GM12878 (cell line): ENCODE results near the gene MAML3. TPM values are rescaled to one million over a fixed set of nuclear protein-coding genes. Genes with fewer than 3 reads are reported as not detected.

Experiments
- ATAC-seq: fragments of 200-7000 bp; cut with Tn5 transposase; 3 replicates; pipeline ENCODE4 v1.9.1; 2020; ENCODE audit warnings: mild to moderate bottlenecking, moderate library complexity
- BruUV-seq: library from RNA; stranded (reverse); fragments of 400-500 nt; replicated peaks from 2 replicates; lab custom pipeline; 2021; lab: Mats Ljungman, UMichigan
- CTCF ChIA-PET: fragments of 300-600 bp; sonication (Branson Sonifier 250); formaldehyde crosslinking; extraction: SDS; loops from one replicate; lab custom pipeline; 2021; ENCODE audit warnings: inconsistent platforms; lab: Yijun Ruan, JAX
- POLR2A ChIA-PET: fragments of 350-600 bp; formaldehyde crosslinking; extraction: SDS; loops from one replicate; lab custom pipeline; 2021; ENCODE audit warnings: inconsistent platforms; lab: Charles Lee
- RAD21 ChIA-PET: fragments of 300-600 bp; sonication (Branson Sonifier 250); formaldehyde crosslinking; loops from one replicate; lab custom pipeline; 2023; ENCODE audit warnings: antibody characterized with exemption; ENCODE audit not compliant: unreplicated experiment; lab: Charles Lee
- SMC1A ChIA-PET: fragments of 300-600 bp; sonication (Branson Sonifier 250); formaldehyde crosslinking; loops from one replicate; lab custom pipeline; 2023; ENCODE audit not compliant: unreplicated experiment, uncharacterized antibody; lab: Charles Lee
- DNase-seq: peaks from one replicate; pipeline ENCODE4 v3.0.0-alpha.2; 2011; ENCODE audit warnings: low read depth, low spot score
- FAIRE-seq: peaks from 3 replicates; lab custom pipeline; 2011; peaks lifted over from hg19 to GRCh38; lab: Jason Lieb, UNC
- H2AFZ ChIP-seq: 2 replicates; pipeline ENCODE4 v1.6.0; 2011; ENCODE audit warnings: low read depth, low read length, control low read depth; ENCODE audit not compliant: control insufficient read depth
- H3K27ac ChIP-seq: 2 replicates; pipeline ENCODE4 v1.5.1; 2011; ENCODE audit warnings: control low read depth; ENCODE audit not compliant: control insufficient read depth, insufficient read depth
- H3K27me3 ChIP-seq, 2 experiments: replicated peaks in 1 of 2; 2 replicates each; pipeline versions ENCODE4 v1.6.0 to v1.6.1; 2011; ENCODE audit warnings: low read length in 1 of 2; ENCODE audit not compliant: control insufficient read depth in 2 of 2, insufficient read depth in 2 of 2
- H3K36me3 ChIP-seq, 2 experiments: 2 replicates each; pipeline ENCODE4 v1.5.1; 2011; ENCODE audit warnings: low read length in 1 of 2; ENCODE audit not compliant: control insufficient read depth in 2 of 2, insufficient read depth in 2 of 2
- H3K4me1 ChIP-seq: 2 replicates; pipeline ENCODE4 v1.6.1; 2011; ENCODE audit warnings: mild to moderate bottlenecking, low read length, moderate library complexity, mixed read lengths; ENCODE audit not compliant: control insufficient read depth, insufficient read depth
- H3K4me2 ChIP-seq: 2 replicates; pipeline ENCODE4 v1.6.0; 2011; ENCODE audit warnings: control low read depth; ENCODE audit not compliant: control insufficient read depth, insufficient read depth
- H3K4me3 ChIP-seq: fragments of 200-600 bp; sonication (generic); 2 replicates; pipeline ENCODE4 v1.5.1; 2016
- H3K79me2 ChIP-seq: 2 replicates; pipeline ENCODE4 v1.6.0; 2011; ENCODE audit warnings: low read length; ENCODE audit not compliant: control insufficient read depth, insufficient read depth
- H3K9ac ChIP-seq: 2 replicates; pipeline ENCODE4 v1.8.0; 2011; ENCODE audit warnings: low read length, control low read depth, mixed read lengths; ENCODE audit not compliant: control insufficient read depth, insufficient read depth
- H3K9me3 ChIP-seq: replicated peaks from 3 replicates; pipeline ENCODE4 v1.5.1; 2011; ENCODE audit warnings: mild to moderate bottlenecking, low read length; ENCODE audit not compliant: control insufficient read depth, insufficient read depth
- H4K20me1 ChIP-seq: 2 replicates; pipeline ENCODE4 v1.6.0; 2011; ENCODE audit not compliant: control insufficient read depth, insufficient read depth
- ATF2 ChIP-seq: IDR thresholded peaks from 2 replicates; pipeline ENCODE4 v1.6.1; 2012; ENCODE audit warnings: low read length, inconsistent platforms
- CBFB ChIP-seq: IDR thresholded peaks from 2 replicates; pipeline ENCODE4 v1.6.1; 2016; ENCODE audit warnings: antibody characterized with exemption, low read depth
- CHD1 ChIP-seq: IDR thresholded peaks from 2 replicates; pipeline ENCODE4 v1.6.1; 2012; ENCODE audit warnings: low read depth, low read length, improper control_type of control experiment
- HCFC1 ChIP-seq: fragments of 150-350 bp; IDR thresholded peaks from 2 replicates; pipeline ENCODE4 v1.6.1; 2014; ENCODE audit warnings: low read length
- IRF3 ChIP-seq: fragments of 450-650 bp; IDR thresholded peaks from 2 replicates; pipeline ENCODE4 v1.6.1; 2014; ENCODE audit warnings: mild to moderate bottlenecking
- KAT2A ChIP-seq: conservative IDR thresholded peaks from 2 replicates; pipeline ENCODE4 v1.6.1; 2011; ENCODE audit warnings: low read depth, low read length; ENCODE audit not compliant: control insufficient read depth
- LARP7 ChIP-seq: fragments of 450-650 bp; IDR thresholded peaks from 2 replicates; pipeline ENCODE4 v1.6.1; 2017; ENCODE audit warnings: mild to moderate bottlenecking
- PAX5 ChIP-seq: IDR thresholded peaks from 2 replicates; pipeline ENCODE4 v1.6.1; 2011; ENCODE audit warnings: low read depth, low read length, borderline replicate concordance
- RAD51 ChIP-seq: fragments of 450-650 bp; IDR thresholded peaks from 2 replicates; pipeline ENCODE4 v1.6.1; 2016; ENCODE audit warnings: moderate library complexity, mild to moderate bottlenecking, inconsistent platforms
- SPI1 ChIP-seq: IDR thresholded peaks from 2 replicates; pipeline ENCODE4 v1.6.1; 2011; ENCODE audit warnings: low read depth, mild to moderate bottlenecking, low read length, moderate library complexity, borderline replicate concordance; ENCODE audit not compliant: insufficient read depth
- SUPT20H ChIP-seq: IDR thresholded peaks from 2 replicates; pipeline ENCODE4 v1.6.1; 2011; ENCODE audit warnings: low read depth, mild to moderate bottlenecking, low read length, moderate library complexity, borderline replicate concordance; ENCODE audit not compliant: control insufficient read depth
- ZNF207 ChIP-seq: fragments of 450-650 bp; IDR thresholded peaks from 2 replicates; pipeline ENCODE4 v1.6.1; 2014; ENCODE audit warnings: antibody characterized with exemption, mild to moderate bottlenecking, borderline replicate concordance
- ZNF217 ChIP-seq: fragments of 450-650 bp; IDR thresholded peaks from 2 replicates; pipeline ENCODE4 v1.6.1; 2017; ENCODE audit warnings: antibody characterized with exemption, mild to moderate bottlenecking
- WGBS: methylation state at CpG from one replicate; pipeline ENCODE4 v1.1.6; 2016; ENCODE audit warnings: low lambda C conversion rate; ENCODE audit not compliant: insufficient replicate concordance, insufficient coverage; ENCODE audit errors: missing lambda C conversion rate; 5-methylcytosine and 5-hydroxymethylcytosine counted together
- in situ Hi-C: fragments of 300-500 bp; cut with MboI; formaldehyde crosslinking; loops from 9 replicates; pipeline ENCODE4 v1.14.3; 2018; ENCODE audit warnings: mixed read lengths
- intact Hi-C: fragments of 100-400 bp; cut with micrococcal nuclease; formaldehyde crosslinking; loops from one replicate; pipeline ENCODE4 v1.14.2; 2022; ENCODE audit not compliant: unreplicated experiment
- polyA plus RNA-seq, 11 experiments: library from polyadenylated mRNA; depleted of rRNA in 4 of 11; unstranded in 6 of 11; stranded (reverse) in 5 of 11; fragments of >200 nt; fragmentation: Nextera tagmentation in 4 of 11; fragmentation: Illumina TruSeq in 1 of 11; extraction: Ambion mirVana in 4 of 11; extraction: Trizol in 1 of 11; gene quantifications; 1 replicate in 1 of 11; 2 replicates in 10 of 11; pipeline versions ENCODE4 v1.2.1 to v1.2.3, GENCODE V29; 2011 to 2016; ENCODE audit warnings: inconsistent platforms in 2 of 11, missing spikeins in 2 of 11, low read depth in 1 of 11
- total RNA-seq, 4 experiments: library from RNA; depleted of rRNA in 3 of 4; stranded (reverse); fragments of >200 nt in 3 of 4; fragmentation: Illumina TruSeq in 1 of 4; extraction: Trizol in 1 of 4; gene quantifications; 2 replicates each; pipeline versions ENCODE4 v1.2.1 to v1.2.3, GENCODE V29; 2013 to 2021
- TF ChIP-seq, protein P1 (sequence below): fragments of 450-650 bp; IDR thresholded peaks from 2 replicates; pipeline ENCODE4 v1.6.1; 2018; ENCODE audit warnings: borderline replicate concordance, mild to moderate bottlenecking; ENCODE audit not compliant: partially characterized antibody

MAML3 gene
- total and polyA plus RNA-seq, 10 of the 15 experiments (the other 5 are each of a cell fraction or from before 2014, with no cell fraction given) = under 0.01 to 0.53 (median 0.06) TPM; not detected in 2

- no peak overlapping the region for H3K9ac ChIP-seq
- RAD21 ChIA-PET = no interaction called here
- no peaks in the 10 kb centered on the region for H3K79me2 ChIP-seq
- intact Hi-C loops = no loop called here
- WGBS = 39% methylated on average over 4 of the region's 4 CpGs
- H3K27me3 ChIP-seq = no peaks in the 10 kb centered on the region
- DNase-seq = no peak
- H4K20me1 ChIP-seq = no peaks in the 10 kb centered on the region
- H3K4me1 ChIP-seq = no peaks in the 10 kb centered on the region
- POLR2A ChIA-PET = no interaction called here
- H3K4me2 ChIP-seq = no peak overlapping the region
- no peaks in the 10 kb centered on the region; the same call in 2 of the 3 replicates for H3K9me3 ChIP-seq
- H3K27ac ChIP-seq = no peak overlapping the region
- H3K36me3 ChIP-seq = no peaks in the 10 kb centered on the region
- TF ChIP-seq ZNF217 (no peak), KAT2A (no peak), PAX5 (no peak), LARP7 (no peak), CHD1 (no peak), SUPT20H (no peak), SPI1 (no peak), IRF3 (no peak), ZNF207 (no peak), CBFB (no peak), HCFC1 (no peak), RAD51 (no peak), ATF2 (no peak)
- TF ChIP-seq, protein P1, sequence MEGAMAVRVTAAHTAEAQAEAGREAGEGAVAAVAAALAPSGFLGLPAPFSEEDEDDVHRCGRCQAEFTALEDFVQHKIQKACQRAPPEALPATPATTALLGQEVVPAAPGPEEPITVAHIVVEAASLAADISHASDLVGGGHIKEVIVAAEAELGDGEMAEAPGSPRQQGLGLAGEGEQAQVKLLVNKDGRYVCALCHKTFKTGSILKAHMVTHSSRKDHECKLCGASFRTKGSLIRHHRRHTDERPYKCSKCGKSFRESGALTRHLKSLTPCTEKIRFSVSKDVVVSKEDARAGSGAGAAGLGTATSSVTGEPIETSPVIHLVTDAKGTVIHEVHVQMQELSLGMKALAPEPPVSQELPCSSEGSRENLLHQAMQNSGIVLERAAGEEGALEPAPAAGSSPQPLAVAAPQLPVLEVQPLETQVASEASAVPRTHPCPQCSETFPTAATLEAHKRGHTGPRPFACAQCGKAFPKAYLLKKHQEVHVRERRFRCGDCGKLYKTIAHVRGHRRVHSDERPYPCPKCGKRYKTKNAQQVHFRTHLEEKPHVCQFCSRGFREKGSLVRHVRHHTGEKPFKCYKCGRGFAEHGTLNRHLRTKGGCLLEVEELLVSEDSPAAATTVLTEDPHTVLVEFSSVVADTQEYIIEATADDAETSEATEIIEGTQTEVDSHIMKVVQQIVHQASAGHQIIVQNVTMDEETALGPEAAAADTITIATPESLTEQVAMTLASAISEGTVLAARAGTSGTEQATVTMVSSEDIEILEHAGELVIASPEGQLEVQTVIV = no peak
- CTCF ChIA-PET = interaction anchor here (1.0 kb wide), 1 partner anchor 339 kb away, joined by 7 read pairs; no protein-coding TSS in a partner anchor
- in situ Hi-C loops = no loop called here
- H3K4me3 ChIP-seq = no peak overlapping the region
- no peak for FAIRE-seq
- BruUV-seq = no TSS peak
- H2AFZ ChIP-seq = no peak overlapping the region
- SMC1A ChIA-PET = no interaction called here
- no peak for ATAC-seq
These were observed 133.3 kb downstream of the MAML3 start for GRCh38 chr4:140020457-140021361.
